Spleen (tissue), 11 donors: Measurements from ENCODE around the gene PCDHGA3. TPM values are rescaled to one million over a fixed set of nuclear protein-coding genes. Genes with fewer than 3 reads are reported as not detected.

Experiments used
- DNase-seq: peaks from one replicate; pipeline ENCODE4 v3.0.0-alpha.2; 2020
- H3K27ac ChIP-seq, 8 donors: fragments of 200-600 bp; sonication (generic) in 7 of 8; 1 replicate in 4 of 8; 2 replicates in 4 of 8; pipeline versions ENCODE4 v1.5.0 to v1.8.0; 2016 to 2021; ENCODE audit warnings: inconsistent platforms in 4 of 8, mild to moderate bottlenecking in 4 of 8, moderate library complexity in 1 of 8
- H3K27me3 ChIP-seq, 7 donors: fragments of 200-600 bp; sonication (generic) in 6 of 7; replicated peaks in 1 of 7; 1 replicate in 4 of 7; 2 replicates in 3 of 7; pipeline versions ENCODE4 v1.5.0 to v1.8.0; 2016 to 2021; ENCODE audit warnings: inconsistent platforms in 3 of 7, mild to moderate bottlenecking in 1 of 7
- H3K36me3 ChIP-seq, 6 donors: fragments of 200-600 bp; sonication (generic) in 5 of 6; 1 replicate in 4 of 6; 2 replicates in 2 of 6; pipeline versions ENCODE4 v1.5.0 to v1.8.0; 2016 to 2021; ENCODE audit warnings: inconsistent platforms in 2 of 6
- H3K4me1 ChIP-seq, 6 donors: fragments of 200-600 bp; sonication (generic) in 5 of 6; 1 replicate in 3 of 6; 2 replicates in 3 of 6; pipeline versions ENCODE4 v1.5.0 to v1.8.0; 2016 to 2021; ENCODE audit warnings: inconsistent platforms in 3 of 6
- H3K4me3 ChIP-seq, 8 donors: fragments of 200-600 bp; sonication (generic) in 7 of 8; 1 replicate in 4 of 8; 2 replicates in 4 of 8; pipeline versions ENCODE4 v1.5.0 to v1.8.0; 2016 to 2021; ENCODE audit warnings: inconsistent platforms in 4 of 8, mild to moderate bottlenecking in 4 of 8, moderate library complexity in 2 of 8
- H3K9me3 ChIP-seq, 8 donors: fragments of 200-600 bp; sonication (generic) in 7 of 8; 1 replicate in 4 of 8; 2 replicates in 4 of 8; pipeline versions ENCODE4 v1.5.0 to v1.8.0; 2016 to 2021; ENCODE audit warnings: inconsistent platforms in 4 of 8
- POLR2A ChIP-seq, 3 donors: fragments of 450-650 bp; IDR thresholded peaks; one replicate each; pipeline ENCODE4 v1.5.1; 2017; ENCODE audit warnings: antibody characterized with exemption in 3 of 3, mild to moderate bottlenecking in 1 of 3
- POLR2AphosphoS5 ChIP-seq, 3 donors: sonication (generic); formaldehyde crosslinking; IDR thresholded peaks; one replicate each; pipeline ENCODE4 v1.5.1; 2017; ENCODE audit warnings: antibody characterized with exemption in 3 of 3
- WGBS, 5 donors: extraction: QIAGEN DNeasy Blood & Tissue Kit in 3 of 5; methylation state at CpG; one replicate each; pipeline versions ENCODE4 v1.1.5 to v1.1.7; 2013 to 2018; 5-methylcytosine and 5-hydroxymethylcytosine counted together
- intact Hi-C: fragments of 100-400 bp; cut with DNase I; formaldehyde crosslinking; loops from one replicate; pipeline ENCODE4 v1.15.0; 2023; ENCODE audit warnings: low total_unique reads
- polyA plus RNA-seq, 3 donors: library from polyadenylated mRNA; stranded (reverse); fragments of 200-250 nt; gene quantifications; one replicate each; pipeline ENCODE4 v1.2.1, GENCODE V29; 2013
- total RNA-seq, 7 donors: library from RNA; depleted of rRNA in 3 of 7; stranded (reverse); fragments of >200 nt in 3 of 7; fragmentation: NEBNext Ultra II Directional in 4 of 7; extraction: Animal tissue kit (Norgen Biotek cat#: 25700) in 4 of 7; gene quantifications; one replicate each; pipeline versions ENCODE4 v1.1.0 to v1.2.1, GENCODE V29; 2016 to 2021
- TF ChIP-seq, protein P1 (sequence below), 11 experiments: fragments of 200-600 bp in 7 of 11; fragments of 450-650 bp in 4 of 11; sonication (generic) in 4 of 11; IDR thresholded peaks in 8 of 11; conservative IDR thresholded peaks in 3 of 11; 1 replicate in 7 of 11; 2 replicates in 4 of 11; pipeline versions ENCODE4 v1.4.0 to v1.8.0; 2016 to 2021; ENCODE audit warnings: antibody characterized with exemption in 11 of 11, inconsistent platforms in 4 of 11, mild to moderate bottlenecking in 1 of 11
- donor health status: healthy with polysubstance abuse.
- donor health status: DM: no; HTN: no; CAD: no; lungs with moderate emphysema.
- donor health status: DM: no; HTN: no; CAD: no.
- donor health status: Bipolar disorder and iron deficiency.
- donor health status: healthy.
- donor health status: DM: no; HTN: no; CAD: no.
- donor health status: DM: yes; HTN: yes; CAD: no.

The PCDHGA3 gene
- total and polyA plus RNA-seq, 10 donors: 0.22 to 4.4 (median 2.0) TPM; not detected in 2

DNA sequence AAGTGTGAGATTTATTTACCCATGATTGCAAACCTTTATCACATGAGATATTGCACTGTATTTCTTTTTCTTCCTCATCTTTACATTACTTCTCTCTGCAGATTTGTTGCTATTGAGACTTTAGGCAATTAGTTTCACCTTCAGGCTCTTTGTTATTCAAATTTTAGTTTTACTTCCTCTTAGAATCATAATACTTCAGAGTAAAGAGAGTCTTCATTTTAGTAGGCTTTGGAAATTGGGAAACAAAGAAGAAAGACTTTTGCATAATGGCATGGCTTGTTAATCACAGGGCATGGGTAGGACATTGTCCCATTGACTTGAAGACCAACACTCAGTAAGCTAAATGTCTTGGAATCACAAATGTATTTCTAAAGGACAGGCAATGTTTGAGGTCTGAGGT lies 19.1 kb downstream of the PCDHGA3 start:
- no peak for DNase-seq
- peaks cover 0 to 94% (median 30%) of the 10 kb centered on the region in 7 donors for H3K27me3 ChIP-seq
- H3K4me3 ChIP-seq: no peak overlapping the region
- peaks cover 0 to 99% (median 98%) of the 10 kb centered on the region in 8 donors for H3K9me3 ChIP-seq
- intact Hi-C loops: no loop called here
- TF ChIP-seq POLR2AphosphoS5 (IDR thresholded peaks at IDR 0.05) (no peak), POLR2A (IDR thresholded peaks at IDR 0.05) (no peak)
- TF ChIP-seq, protein P1, sequence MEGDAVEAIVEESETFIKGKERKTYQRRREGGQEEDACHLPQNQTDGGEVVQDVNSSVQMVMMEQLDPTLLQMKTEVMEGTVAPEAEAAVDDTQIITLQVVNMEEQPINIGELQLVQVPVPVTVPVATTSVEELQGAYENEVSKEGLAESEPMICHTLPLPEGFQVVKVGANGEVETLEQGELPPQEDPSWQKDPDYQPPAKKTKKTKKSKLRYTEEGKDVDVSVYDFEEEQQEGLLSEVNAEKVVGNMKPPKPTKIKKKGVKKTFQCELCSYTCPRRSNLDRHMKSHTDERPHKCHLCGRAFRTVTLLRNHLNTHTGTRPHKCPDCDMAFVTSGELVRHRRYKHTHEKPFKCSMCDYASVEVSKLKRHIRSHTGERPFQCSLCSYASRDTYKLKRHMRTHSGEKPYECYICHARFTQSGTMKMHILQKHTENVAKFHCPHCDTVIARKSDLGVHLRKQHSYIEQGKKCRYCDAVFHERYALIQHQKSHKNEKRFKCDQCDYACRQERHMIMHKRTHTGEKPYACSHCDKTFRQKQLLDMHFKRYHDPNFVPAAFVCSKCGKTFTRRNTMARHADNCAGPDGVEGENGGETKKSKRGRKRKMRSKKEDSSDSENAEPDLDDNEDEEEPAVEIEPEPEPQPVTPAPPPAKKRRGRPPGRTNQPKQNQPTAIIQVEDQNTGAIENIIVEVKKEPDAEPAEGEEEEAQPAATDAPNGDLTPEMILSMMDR (IDR thresholded peaks at IDR 0.05 in 8 of 11, conservative IDR thresholded peaks at IDR 0.05 in 3 of 11): no peak
- H3K27ac ChIP-seq: no peak overlapping the region
- H3K36me3 ChIP-seq: peaks cover 0 to 7% (median 0%) of the 10 kb centered on the region in 6 donors
- H3K4me1 ChIP-seq: no peaks in the 10 kb centered on the region

DNA sequence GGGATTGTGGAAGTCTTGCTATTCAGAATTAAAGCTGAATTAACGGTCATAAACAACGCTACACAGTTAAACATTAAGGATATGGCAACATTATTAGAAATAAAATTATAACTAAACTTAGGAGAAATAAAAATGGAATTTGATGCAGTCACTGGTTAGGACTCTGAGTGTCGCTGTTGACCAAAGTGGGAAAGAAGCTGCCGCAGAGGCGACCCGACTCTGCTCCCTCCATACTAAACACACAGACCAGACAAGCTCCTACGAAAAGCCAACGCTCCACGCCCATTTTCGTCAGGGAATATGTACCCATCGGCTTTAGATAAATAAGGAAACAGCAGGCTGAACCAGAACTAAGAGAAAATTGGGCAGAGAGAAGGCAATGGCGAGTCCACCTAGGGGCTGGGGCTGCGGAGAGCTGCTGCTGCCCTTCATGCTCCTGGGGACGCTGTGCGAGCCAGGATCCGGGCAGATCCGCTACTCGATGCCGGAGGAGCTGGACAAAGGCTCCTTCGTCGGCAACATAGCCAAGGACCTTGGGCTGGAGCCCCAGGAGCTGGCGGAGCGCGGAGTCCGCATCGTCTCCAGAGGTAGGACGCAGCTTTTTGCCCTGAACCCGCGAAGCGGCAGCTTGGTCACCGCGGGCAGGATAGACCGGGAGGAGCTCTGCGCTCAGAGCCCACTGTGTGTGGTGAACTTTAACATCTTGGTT lies 20.5 kb downstream of the PCDHGA3 start, which contains the start of gene PCDHGA5:
TSS of gene PCDHGA5 (plus strand) at position 211 of the 709 bp plus-strand sequence. CDS start at position 380, 169 bp downstream.
- Histone ChIP-seq H3K4me1 (no peaks in the 10 kb centered on the region), H3K27ac (no peak within 1 kb of the TSS), H3K36me3 (peaks cover 0 to 7% (median 0%) of the 10 kb centered on the region in 6 donors), H3K27me3 (peaks cover 0 to 95% (median 30%) of the 10 kb centered on the region in 7 donors), H3K4me3 (peak within 1 kb of the TSS in 1 of 8 donors; percentile 22), H3K9me3 (peaks cover 0 to 100% (median 95%) of the 10 kb centered on the region in 8 donors)
- DNase-seq: no peak
- TF ChIP-seq POLR2A (IDR thresholded peaks at IDR 0.05) (no peak), POLR2AphosphoS5 (IDR thresholded peaks at IDR 0.05) (no peak)
- TF ChIP-seq, protein P1 (IDR thresholded peaks at IDR 0.05 in 8 of 11, conservative IDR thresholded peaks at IDR 0.05 in 3 of 11): no peak
- WGBS, 5 donors: 23 to 33% (median 27%) methylated on average over 34 of the region's 34 CpGs
- intact Hi-C loops: no loop called here

DNA sequence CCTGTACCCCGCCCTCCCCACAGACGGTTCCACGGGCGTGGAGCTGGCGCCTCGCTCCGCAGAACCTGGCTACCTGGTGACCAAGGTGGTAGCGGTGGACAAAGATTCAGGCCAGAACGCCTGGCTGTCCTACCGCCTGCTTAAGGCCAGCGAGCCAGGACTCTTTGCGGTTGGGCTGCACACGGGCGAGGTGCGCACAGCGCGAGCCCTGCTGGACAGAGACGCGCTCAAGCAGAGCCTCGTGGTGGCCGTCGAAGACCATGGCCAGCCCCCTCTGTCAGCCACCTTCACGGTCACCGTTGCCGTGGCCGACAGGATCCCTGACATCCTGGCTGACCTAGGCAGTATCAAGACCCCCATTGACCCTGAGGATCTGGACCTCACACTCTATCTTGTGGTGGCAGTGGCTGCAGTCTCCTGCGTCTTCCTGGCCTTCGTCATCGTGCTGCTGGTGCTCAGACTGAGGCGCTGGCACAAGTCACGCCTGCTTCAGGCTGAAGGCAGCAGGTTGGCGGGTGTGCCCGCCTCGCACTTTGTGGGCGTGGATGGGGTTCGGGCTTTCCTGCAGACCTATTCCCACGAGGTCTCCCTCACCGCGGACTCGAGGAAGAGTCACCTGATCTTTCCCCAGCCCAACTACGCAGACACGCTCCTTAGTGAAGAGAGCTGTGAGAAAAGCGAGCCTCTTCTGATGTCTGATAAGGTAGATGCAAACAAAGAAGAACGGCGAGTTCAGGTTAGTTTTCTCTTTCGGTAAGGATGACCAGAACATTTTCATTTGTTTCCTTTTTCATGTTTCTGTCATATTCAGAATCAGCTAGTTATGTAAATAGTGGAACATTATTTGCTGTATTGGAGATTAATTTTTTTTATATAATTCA lies 22.6 kb downstream of the PCDHGA3 start:
- H3K27ac ChIP-seq: no peak overlapping the region
- TF ChIP-seq, protein P1 (IDR thresholded peaks at IDR 0.05 in 8 of 11, conservative IDR thresholded peaks at IDR 0.05 in 3 of 11): no peak
- TF ChIP-seq POLR2A (IDR thresholded peaks at IDR 0.05): no peak
- no peak for TF ChIP-seq POLR2AphosphoS5 (IDR thresholded peaks at IDR 0.05)
- H3K4me3 ChIP-seq: no peak overlapping the region
- H3K9me3 ChIP-seq: peaks cover 0 to 100% (median 95%) of the 10 kb centered on the region in 8 donors
- peaks cover 0 to 97% (median 30%) of the 10 kb centered on the region in 7 donors for H3K27me3 ChIP-seq
- intact Hi-C loops: no loop called here
- WGBS, 5 donors: 30 to 48% (median 36%) methylated on average over 22 to 46 of the region's 46 CpGs
- DNase-seq: no peak
- H3K36me3 ChIP-seq: peaks cover 0 to 7% (median 0%) of the 10 kb centered on the region in 6 donors
- H3K4me1 ChIP-seq: no peaks in the 10 kb centered on the region
